Brain microvascular endothelial cell (primary cell): Measurements from ENCODE around the gene LYPD1.
A peak's percentile ranks its signal among the peaks of the same experiment; 100 is the strongest.

Experiments
- DNase-seq: peaks from one replicate; pipeline ENCODE4 v3.0.0-alpha.2; 2020
- H3K27ac ChIP-seq: fragments of 250-450 bp; sonication (Bioruptor Pico); 2 replicates; pipeline ENCODE4 v1.5.1; 2020; ENCODE audit warnings: mild to moderate bottlenecking, moderate library complexity
- H3K27me3 ChIP-seq: fragments of 250-450 bp; sonication (Bioruptor Pico); replicated peaks from 2 replicates; pipeline ENCODE4 v1.5.1; 2020; ENCODE audit warnings: mild to moderate bottlenecking
- H3K36me3 ChIP-seq: fragments of 250-450 bp; sonication (Bioruptor Pico); replicated peaks from 2 replicates; pipeline ENCODE4 v1.5.1; 2020; ENCODE audit warnings: mild to moderate bottlenecking
- H3K4me3 ChIP-seq: 2 replicates; pipeline ENCODE4 v1.5.1; 2011; ENCODE audit warnings: low read depth, mild to moderate bottlenecking, control low read depth, low read length, moderate library complexity
- CTCF ChIP-seq: IDR thresholded peaks from 2 replicates; pipeline ENCODE4 v1.5.1; 2011; ENCODE audit warnings: low read depth, mild to moderate bottlenecking, moderate library complexity, low read length, control low read depth, inconsistent platforms; ENCODE audit errors: missing control alignments
- in situ Hi-C: cut with HindIII; loops from 2 replicates; pipeline ENCODE4 v1.10.0; 2017; ENCODE audit warnings: low sequenced_read_pairs, low pct_ligation_motif_present

LYPD1 gene

GRCh38 chr2:132632000-132632649, 37.9 kb downstream of the LYPD1 start:
- Histone ChIP-seq H3K36me3 (no peaks in the 10 kb centered on the region), H3K27me3 (no peaks in the 10 kb centered on the region), H3K4me3 (no peak overlapping the region), H3K27ac (no peak overlapping the region)
- no peak for TF ChIP-seq CTCF
- DNase-seq = no peak
- in situ Hi-C loops = no loop called here

DNA sequence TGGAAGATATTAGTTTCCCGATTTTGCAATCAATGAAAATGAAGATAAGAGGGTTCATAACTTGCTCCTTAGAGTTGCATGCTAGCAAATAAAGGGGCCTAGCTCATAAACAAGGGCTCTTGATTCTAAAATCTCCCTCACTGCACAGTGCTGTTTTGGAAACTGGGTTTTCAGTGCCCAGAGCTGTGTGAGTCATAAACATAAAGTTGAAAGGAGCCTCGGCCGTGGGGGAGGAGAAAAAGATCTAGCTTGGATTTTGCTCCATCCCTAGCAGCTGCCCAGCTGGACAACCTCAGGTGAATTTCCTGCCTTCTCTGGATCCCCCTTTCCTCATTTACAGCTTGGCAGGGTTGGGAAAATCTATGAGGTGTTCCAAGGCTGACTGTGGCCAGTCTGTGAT, 42.5 kb downstream of the LYPD1 start:
- Histone ChIP-seq H3K4me3 (no peak overlapping the region), H3K27ac (no peak overlapping the region), H3K27me3 (no peaks in the 10 kb centered on the region), H3K36me3 (no peaks in the 10 kb centered on the region)
- no peak for TF ChIP-seq CTCF
- in situ Hi-C loops = no loop called here
- no peak for DNase-seq

DNA sequence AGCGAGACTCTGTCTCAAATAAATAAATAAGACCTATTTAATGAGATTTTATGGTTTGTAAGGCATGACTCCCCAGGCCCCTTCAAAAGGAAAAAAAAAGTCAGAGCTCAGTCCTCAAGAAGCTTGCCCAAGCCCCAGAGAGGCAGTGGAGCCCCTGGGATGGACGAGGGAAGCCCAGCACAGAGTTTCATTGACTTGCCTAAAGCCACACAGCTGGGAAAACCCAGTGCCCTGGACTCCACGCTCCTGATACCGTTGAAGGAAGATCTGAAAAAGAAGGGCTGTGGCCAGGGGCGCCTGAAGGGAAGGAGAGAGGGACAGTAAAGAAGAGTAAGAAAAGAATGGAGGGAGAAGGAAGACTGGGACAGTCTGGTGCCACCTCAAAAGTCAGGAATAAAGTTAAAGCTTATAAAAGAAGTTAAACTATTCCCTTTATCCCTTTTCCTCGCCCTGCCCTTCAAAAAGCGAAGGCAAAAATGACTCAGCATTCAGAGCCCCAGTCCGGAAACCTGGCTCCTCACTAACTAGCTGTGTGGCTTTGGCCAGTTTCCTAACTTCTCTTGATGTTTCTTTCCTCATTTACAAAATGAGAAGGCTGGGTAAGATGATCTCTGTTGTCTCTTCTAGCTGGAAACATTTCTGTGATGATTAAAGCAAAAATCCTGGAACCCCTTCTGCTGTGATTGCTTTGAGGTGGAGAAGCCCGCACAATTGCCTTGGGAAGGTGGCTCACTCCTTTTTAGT, 46.7 kb downstream of the LYPD1 start:
- peak; percentile 8 for DNase-seq
- Histone ChIP-seq H3K4me3 (no peak overlapping the region), H3K36me3 (no peaks in the 10 kb centered on the region), H3K27ac (no peak overlapping the region), H3K27me3 (no peaks in the 10 kb centered on the region)
- TF ChIP-seq CTCF = no peak
- in situ Hi-C loops = no loop called here

DNA sequence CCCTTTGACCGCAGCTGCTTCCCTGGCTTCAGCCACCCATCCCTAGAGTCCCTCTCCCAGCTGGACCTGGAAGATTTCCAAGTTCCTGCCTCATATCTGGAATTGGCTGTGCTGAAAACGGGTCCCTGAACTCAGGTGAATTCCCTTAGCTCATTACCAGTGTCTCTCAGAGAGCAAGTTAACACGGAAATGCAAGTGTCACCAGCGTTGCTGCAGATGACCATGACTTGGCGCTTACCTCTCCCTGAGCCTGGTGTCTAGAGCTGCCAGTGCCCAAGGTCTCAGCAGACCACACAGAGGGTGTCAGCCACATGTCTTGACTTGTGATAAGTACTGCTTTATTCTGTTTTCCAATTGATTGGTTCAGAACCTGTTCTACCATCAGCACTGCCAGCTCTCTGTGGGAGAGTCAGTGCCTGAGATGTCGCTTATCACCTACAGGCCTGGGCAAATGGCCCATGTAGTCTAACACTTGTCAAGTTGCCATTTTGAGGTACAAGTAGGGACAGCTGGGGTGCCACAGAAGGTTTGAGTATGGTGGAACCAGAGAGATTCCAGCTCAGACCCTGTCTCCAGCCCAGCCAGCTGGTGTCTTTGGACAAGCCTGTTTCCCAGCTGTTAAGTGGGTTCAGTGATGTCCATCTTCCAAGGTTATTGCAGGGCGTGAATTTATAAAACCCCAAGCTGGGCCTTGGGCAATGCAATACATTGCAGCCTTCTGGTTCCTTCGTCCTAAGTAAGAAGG, 48.7 kb downstream of the LYPD1 start:
- TF ChIP-seq CTCF = no peak
- no peak overlapping the region for H3K4me3 ChIP-seq
- H3K36me3 ChIP-seq = no peaks in the 10 kb centered on the region
- no peaks in the 10 kb centered on the region for H3K27me3 ChIP-seq
- H3K27ac ChIP-seq = no peak overlapping the region
- no peak for DNase-seq
- in situ Hi-C loops = no loop called here

GRCh38 chr2:132620115-132620514, 49.9 kb downstream of the LYPD1 start:
- in situ Hi-C loops = no loop called here
- no peak for TF ChIP-seq CTCF
- Histone ChIP-seq H3K4me3 (no peak overlapping the region), H3K27ac (no peak overlapping the region), H3K36me3 (no peaks in the 10 kb centered on the region), H3K27me3 (no peaks in the 10 kb centered on the region)
- no peak for DNase-seq
